Stimulated activated naive B cell treated with anti-CD40 and anti-IgM and Interleukin-4, amounts not matched to agents 10 μg/mL and 1 μg/mL and 100 μg/mL, for 72 hours (primary cell): Measurements from ENCODE around the gene CD320.
A peak's percentile ranks its signal among the peaks of the same experiment; 100 is the strongest.
"Not testable (repeated sequence)": the region's sequence is repeated elsewhere in the genome, so short reads cannot be mapped to it uniquely, and the experiment has no call there.

Experiments used
- ATAC-seq, 2 donors: fragments of 150-1000 bp; cut with Tn5 transposase; replicated peaks; 2 replicates each; pipeline ENCODE4 v1.10.0; 2021; ENCODE audit warnings: moderate library complexity in 1 of 2
- DNase-seq: peaks from one replicate; pipeline ENCODE4 v3.0.0; 2021
- H3K27ac Mint-ChIP-seq: one replicate; pipeline ENCODE4 v1.8.0; 2022; ENCODE audit warnings: mild to moderate bottlenecking, mixed read lengths
- H3K27me3 Mint-ChIP-seq, 2 donors: one replicate each; pipeline ENCODE4 v1.8.0; 2022; ENCODE audit warnings: mixed read lengths in 2 of 2
- H3K36me3 Mint-ChIP-seq, 2 donors: one replicate each; pipeline ENCODE4 v1.8.0; 2022; ENCODE audit warnings: mixed read lengths in 2 of 2, mild to moderate bottlenecking in 1 of 2
- H3K4me1 Mint-ChIP-seq, 2 donors: one replicate each; pipeline ENCODE4 v1.8.0; 2022; ENCODE audit warnings: mixed read lengths in 2 of 2, mild to moderate bottlenecking in 1 of 2
- H3K4me3 Mint-ChIP-seq, 2 donors: one replicate each; pipeline ENCODE4 v1.8.0; 2022; ENCODE audit warnings: mild to moderate bottlenecking in 2 of 2, mixed read lengths in 2 of 2, moderate library complexity in 1 of 2
- H3K9me3 Mint-ChIP-seq, 2 donors: one replicate each; pipeline ENCODE4 v1.8.0; 2022; ENCODE audit warnings: mixed read lengths in 2 of 2, mild to moderate bottlenecking in 1 of 2

CD320 gene

GRCh38 chr19:8322638-8322997 is 14.5 kb upstream of the CD320 start:
- no peak for DNase-seq
- Mint-ChIP-seq H3K36me3 (peaks cover 22 to 42% of the 10 kb centered on the region in 2 donors), H3K4me3 (peak overlapping the region; percentile 96 to 98), H3K4me1 (peaks cover 15 to 41% of the 10 kb centered on the region in 2 donors), H3K9me3 (no peaks in the 10 kb centered on the region), H3K27ac (peak overlapping the region; percentile 75), H3K27me3 (peaks cover 0 to 5% of the 10 kb centered on the region in 2 donors)
- no peak for ATAC-seq

GRCh38 chr19:8321986-8322637 is 14.0 kb upstream of the CD320 start:
- no peak for DNase-seq
- Mint-ChIP-seq H3K36me3 (peaks cover 22 to 42% of the 10 kb centered on the region in 2 donors), H3K4me3 (peak overlapping the region; percentile 96 to 98), H3K9me3 (no peaks in the 10 kb centered on the region), H3K27me3 (peaks cover 0 to 4% of the 10 kb centered on the region in 2 donors), H3K27ac (peak overlapping the region; percentile 99), H3K4me1 (peaks cover 15 to 41% of the 10 kb centered on the region in 2 donors)
- peak; percentile 5 to 20 for ATAC-seq

- Mint-ChIP-seq H3K27me3 (no peaks in the 10 kb centered on the region), H3K4me3 (peak within 1 kb of the TSS; percentile 96 to 98), H3K4me1 (peaks cover 15 to 41% of the 10 kb centered on the region in 2 donors), H3K9me3 (no peaks in the 10 kb centered on the region), H3K27ac (peak within 1 kb of the TSS; percentile 99), H3K36me3 (peaks cover 22 to 43% of the 10 kb centered on the region in 2 donors)
- ATAC-seq (peak; percentile 89 to 95), DNase-seq (peak; percentile 94)
Measured at GRCh38 chr19:8321067-8321985, 13.2 kb upstream of the CD320 start, which contains the start of the genes NDUFA7 and RPS28. Gene NDUFA7, minus strand, starts transcription at chr19:8321375. Its CDS starts 17 bp downstream, at chr19:8321358. Gene RPS28, plus strand, starts transcription at chr19:8321496. Its CDS starts 35 bp downstream, at chr19:8321531.

GRCh38 chr19:8320564-8321066 is 12.5 kb upstream of the CD320 start:
- peaks cover 23 to 50% of the 10 kb centered on the region in 2 donors for H3K36me3 Mint-ChIP-seq
- H3K27ac Mint-ChIP-seq = peak overlapping the region; percentile 99
- DNase-seq = no peak

GRCh38 chr19:8319807-8320520 is 11.8 kb upstream of the CD320 start:
- no peaks in the 10 kb centered on the region for H3K9me3 Mint-ChIP-seq
- H3K27me3 Mint-ChIP-seq = no peaks in the 10 kb centered on the region
- peaks cover 15 to 41% of the 10 kb centered on the region in 2 donors for H3K4me1 Mint-ChIP-seq
- ATAC-seq (no peak), DNase-seq (no peak)
- peaks cover 26 to 56% of the 10 kb centered on the region in 2 donors for H3K36me3 Mint-ChIP-seq
- peak overlapping the region; percentile 99 for H3K27ac Mint-ChIP-seq
- peak overlapping the region; percentile 96 to 98 for H3K4me3 Mint-ChIP-seq

More at GRCh38 chr19:8320564-8321066, 12.5 kb upstream of the CD320 start:
- no peaks in the 10 kb centered on the region for H3K27me3 Mint-ChIP-seq
- H3K4me3 Mint-ChIP-seq = peak overlapping the region; percentile 96 to 98
- H3K4me1 Mint-ChIP-seq = peaks cover 15 to 41% of the 10 kb centered on the region in 2 donors
- peak; percentile 1 to 3 for ATAC-seq
- H3K9me3 Mint-ChIP-seq = no peaks in the 10 kb centered on the region

GRCh38 chr19:8318835-8319234 is 10.7 kb upstream of the CD320 start:
- H3K36me3 Mint-ChIP-seq = peaks cover 24 to 54% of the 10 kb centered on the region in 2 donors
- not testable (repeated sequence) for ATAC-seq, H3K4me3 Mint-ChIP-seq, H3K27ac Mint-ChIP-seq, DNase-seq, H3K27me3 Mint-ChIP-seq, H3K9me3 Mint-ChIP-seq
- peaks cover 11 to 31% of the 10 kb centered on the region in 2 donors for H3K4me1 Mint-ChIP-seq

GRCh38 chr19:8316351-8317125 is 8.4 kb upstream of the CD320 start:
- Mint-ChIP-seq H3K4me1 (peaks cover 4 to 14% of the 10 kb centered on the region in 2 donors), H3K27me3 (no peaks in the 10 kb centered on the region), H3K36me3 (peaks cover 21 to 38% of the 10 kb centered on the region in 2 donors), H3K27ac (no peak overlapping the region), H3K4me3 (no peak overlapping the region), H3K9me3 (no peaks in the 10 kb centered on the region)
- no peak for DNase-seq
- no peak for ATAC-seq

GRCh38 chr19:8314981-8315640 is 7.0 kb upstream of the CD320 start:
- H3K4me1 Mint-ChIP-seq = peaks cover 3 to 13% of the 10 kb centered on the region in 2 donors
- not testable (repeated sequence) for H3K27me3 Mint-ChIP-seq, H3K4me3 Mint-ChIP-seq, H3K27ac Mint-ChIP-seq, DNase-seq, H3K9me3 Mint-ChIP-seq, ATAC-seq
- H3K36me3 Mint-ChIP-seq = peaks cover 18 to 34% of the 10 kb centered on the region in 2 donors

GRCh38 chr19:8311461-8312260 is 3.5 kb upstream of the CD320 start:
- Mint-ChIP-seq H3K4me1 (peaks cover 17 to 36% of the 10 kb centered on the region in 2 donors), H3K4me3 (no peak overlapping the region), H3K9me3 (no peaks in the 10 kb centered on the region), H3K27ac (no peak overlapping the region), H3K27me3 (no peaks in the 10 kb centered on the region), H3K36me3 (peaks cover 22 to 49% of the 10 kb centered on the region in 2 donors)
- no peak for DNase-seq
- ATAC-seq = no peak

- Mint-ChIP-seq H3K4me1 (peaks cover 24 to 47% of the 10 kb centered on the region in 2 donors), H3K36me3 (peaks cover 23 to 45% of the 10 kb centered on the region in 2 donors), H3K27ac (no peak overlapping the region), H3K27me3 (no peaks in the 10 kb centered on the region), H3K9me3 (no peaks in the 10 kb centered on the region), H3K4me3 (no peak overlapping the region)
- no peak for ATAC-seq
- no peak for DNase-seq
Measured at GRCh38 chr19:8310342-8311055, 2.3 kb upstream of the CD320 start.

- Mint-ChIP-seq H3K4me1 (peaks cover 28 to 53% of the 10 kb centered on the region in 2 donors), H3K9me3 (no peaks in the 10 kb centered on the region), H3K27ac (no peak overlapping the region), H3K27me3 (no peaks in the 10 kb centered on the region), H3K36me3 (peaks cover 29 to 45% of the 10 kb centered on the region in 2 donors), H3K4me3 (peak overlapping the region; percentile 92 to 93)
- no peak for DNase-seq
- ATAC-seq = no peak
Measured at GRCh38 chr19:8308891-8309291, 733 bp upstream of the CD320 start.
